Ascending aorta (tissue), 2 donors: ENCODE measurements around the gene FAM163A. TPM values are rescaled to one million over a fixed set of nuclear protein-coding genes. Genes with fewer than 3 reads are reported as not detected.

ENCODE experiments used
- DNase-seq, 2 donors: peaks; one replicate each; pipeline ENCODE4 v3.0.0-alpha.2; 2019; ENCODE audit warnings: low spot score in 2 of 2
- H3K27ac ChIP-seq, 2 donors: fragments of 200-600 bp; sonication (generic); one replicate each; pipeline ENCODE4 v1.5.1; 2016 to 2017; ENCODE audit warnings: mild to moderate bottlenecking in 1 of 2
- H3K27me3 ChIP-seq: fragments of 200-600 bp; sonication (generic); one replicate; pipeline ENCODE4 v1.5.1; 2017
- H3K36me3 ChIP-seq, 2 donors: fragments of 200-600 bp; sonication (generic); one replicate each; pipeline ENCODE4 v1.5.1; 2016
- H3K4me1 ChIP-seq, 2 donors: fragments of 200-600 bp; sonication (generic); one replicate each; pipeline ENCODE4 v1.5.1; 2016 to 2017; ENCODE audit warnings: mild to moderate bottlenecking in 1 of 2
- H3K4me3 ChIP-seq, 2 donors: fragments of 200-600 bp; sonication (generic); one replicate each; pipeline ENCODE4 v1.5.1; 2016 to 2017; ENCODE audit warnings: mild to moderate bottlenecking in 1 of 2
- H3K9me3 ChIP-seq, 2 donors: fragments of 200-600 bp; sonication (generic); one replicate each; pipeline ENCODE4 v1.5.1; 2016
- intact Hi-C: fragments of 100-400 bp; cut with DNase I; formaldehyde crosslinking; loops from one replicate; pipeline ENCODE4 v1.15.1; 2023
- total RNA-seq: library from RNA; depleted of rRNA; stranded (reverse); fragments of >200 nt; gene quantifications from one replicate; pipeline ENCODE4 v1.1.0, GENCODE V29; 2016
- TF ChIP-seq, protein P1 (sequence below), 3 experiments: fragments of 200-600 bp in 2 of 3; fragments of 450-650 bp in 1 of 3; sonication (generic) in 2 of 3; IDR thresholded peaks; one replicate each; pipeline ENCODE4 v1.5.1; 2016 to 2019; ENCODE audit warnings: antibody characterized with exemption in 3 of 3, mild to moderate bottlenecking in 1 of 3, moderate library complexity in 1 of 3

The FAM163A gene
- total RNA-seq, 1 donor from 2014 or later: not detected

DNA sequence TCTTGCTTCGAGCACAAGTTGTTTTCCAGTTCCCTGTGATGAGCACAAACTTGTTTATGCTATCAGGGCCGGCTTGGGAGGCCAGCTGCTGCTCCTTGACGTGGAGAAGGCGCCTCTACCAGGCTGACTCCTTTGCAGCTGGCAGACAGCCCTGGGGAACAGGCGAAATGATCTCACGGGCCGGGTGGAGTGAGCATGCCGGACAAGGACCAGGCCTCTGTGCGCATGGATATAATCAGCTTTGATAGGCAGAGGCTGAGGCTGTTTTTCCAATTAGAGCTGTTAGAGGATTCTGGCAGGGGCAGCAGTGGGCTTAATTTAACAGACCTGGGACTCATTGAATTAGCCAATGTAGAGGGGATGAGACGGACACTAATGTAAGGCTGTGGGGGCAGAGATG, 38.9 kb downstream of the FAM163A start:
- Histone ChIP-seq H3K9me3 (no peaks in the 10 kb centered on the region), H3K27ac (no peak overlapping the region), H3K27me3 (no peaks in the 10 kb centered on the region), H3K4me3 (no peak overlapping the region), H3K36me3 (no peaks in the 10 kb centered on the region), H3K4me1 (no peaks in the 10 kb centered on the region)
- intact Hi-C loops: no loop called here
- DNase-seq: no peak
- TF ChIP-seq, protein P1, sequence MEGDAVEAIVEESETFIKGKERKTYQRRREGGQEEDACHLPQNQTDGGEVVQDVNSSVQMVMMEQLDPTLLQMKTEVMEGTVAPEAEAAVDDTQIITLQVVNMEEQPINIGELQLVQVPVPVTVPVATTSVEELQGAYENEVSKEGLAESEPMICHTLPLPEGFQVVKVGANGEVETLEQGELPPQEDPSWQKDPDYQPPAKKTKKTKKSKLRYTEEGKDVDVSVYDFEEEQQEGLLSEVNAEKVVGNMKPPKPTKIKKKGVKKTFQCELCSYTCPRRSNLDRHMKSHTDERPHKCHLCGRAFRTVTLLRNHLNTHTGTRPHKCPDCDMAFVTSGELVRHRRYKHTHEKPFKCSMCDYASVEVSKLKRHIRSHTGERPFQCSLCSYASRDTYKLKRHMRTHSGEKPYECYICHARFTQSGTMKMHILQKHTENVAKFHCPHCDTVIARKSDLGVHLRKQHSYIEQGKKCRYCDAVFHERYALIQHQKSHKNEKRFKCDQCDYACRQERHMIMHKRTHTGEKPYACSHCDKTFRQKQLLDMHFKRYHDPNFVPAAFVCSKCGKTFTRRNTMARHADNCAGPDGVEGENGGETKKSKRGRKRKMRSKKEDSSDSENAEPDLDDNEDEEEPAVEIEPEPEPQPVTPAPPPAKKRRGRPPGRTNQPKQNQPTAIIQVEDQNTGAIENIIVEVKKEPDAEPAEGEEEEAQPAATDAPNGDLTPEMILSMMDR (IDR thresholded peaks at IDR 0.05): no peak

DNA sequence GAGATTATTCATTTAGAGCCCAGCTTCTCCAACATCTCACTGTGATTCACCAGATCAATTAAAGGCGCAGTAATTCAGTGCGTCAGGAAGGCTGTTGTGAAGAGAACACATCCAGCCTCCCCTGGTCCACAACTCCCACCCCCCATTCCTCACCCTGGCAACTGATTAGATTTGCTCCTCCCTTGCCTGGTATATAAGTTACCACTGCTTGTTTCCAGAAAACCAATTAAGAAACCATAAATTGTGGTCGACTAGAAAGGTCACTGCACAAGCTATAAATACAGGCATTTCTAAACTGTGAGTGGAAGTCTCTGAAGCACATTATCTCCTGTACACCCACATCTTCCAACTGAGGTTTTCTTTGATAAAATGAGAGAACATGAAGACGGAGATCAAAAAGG, 41.9 kb downstream of the FAM163A start:
- H3K27ac ChIP-seq: no peak overlapping the region
- H3K27me3 ChIP-seq: no peaks in the 10 kb centered on the region
- TF ChIP-seq, protein P1 (IDR thresholded peaks at IDR 0.05): no peak
- H3K36me3 ChIP-seq: no peaks in the 10 kb centered on the region
- no peaks in the 10 kb centered on the region for H3K4me1 ChIP-seq
- no peak for DNase-seq
- no peaks in the 10 kb centered on the region for H3K9me3 ChIP-seq
- H3K4me3 ChIP-seq: no peak overlapping the region
- intact Hi-C loops: no loop called here

DNA sequence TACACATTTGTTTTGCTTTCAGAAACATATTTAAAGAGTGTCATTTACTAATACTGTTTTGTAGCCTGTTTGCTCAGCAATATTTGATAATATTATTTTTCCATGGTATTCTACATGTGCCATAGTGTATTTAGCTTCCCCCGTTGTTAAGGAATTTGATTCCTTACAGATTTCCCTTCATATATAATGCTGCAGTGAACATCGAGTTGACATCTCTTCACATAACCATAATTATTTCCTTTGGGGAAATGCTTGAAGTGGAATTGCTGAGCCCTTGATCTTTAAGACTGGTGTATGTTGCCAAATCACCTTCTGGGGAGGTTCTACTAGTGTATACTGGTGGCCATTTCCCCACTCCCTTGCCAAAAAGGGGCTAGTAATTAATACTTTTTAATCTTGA, 42.6 kb downstream of the FAM163A start:
- TF ChIP-seq, protein P1 (IDR thresholded peaks at IDR 0.05): no peak
- no peak overlapping the region for H3K27ac ChIP-seq

DNA sequence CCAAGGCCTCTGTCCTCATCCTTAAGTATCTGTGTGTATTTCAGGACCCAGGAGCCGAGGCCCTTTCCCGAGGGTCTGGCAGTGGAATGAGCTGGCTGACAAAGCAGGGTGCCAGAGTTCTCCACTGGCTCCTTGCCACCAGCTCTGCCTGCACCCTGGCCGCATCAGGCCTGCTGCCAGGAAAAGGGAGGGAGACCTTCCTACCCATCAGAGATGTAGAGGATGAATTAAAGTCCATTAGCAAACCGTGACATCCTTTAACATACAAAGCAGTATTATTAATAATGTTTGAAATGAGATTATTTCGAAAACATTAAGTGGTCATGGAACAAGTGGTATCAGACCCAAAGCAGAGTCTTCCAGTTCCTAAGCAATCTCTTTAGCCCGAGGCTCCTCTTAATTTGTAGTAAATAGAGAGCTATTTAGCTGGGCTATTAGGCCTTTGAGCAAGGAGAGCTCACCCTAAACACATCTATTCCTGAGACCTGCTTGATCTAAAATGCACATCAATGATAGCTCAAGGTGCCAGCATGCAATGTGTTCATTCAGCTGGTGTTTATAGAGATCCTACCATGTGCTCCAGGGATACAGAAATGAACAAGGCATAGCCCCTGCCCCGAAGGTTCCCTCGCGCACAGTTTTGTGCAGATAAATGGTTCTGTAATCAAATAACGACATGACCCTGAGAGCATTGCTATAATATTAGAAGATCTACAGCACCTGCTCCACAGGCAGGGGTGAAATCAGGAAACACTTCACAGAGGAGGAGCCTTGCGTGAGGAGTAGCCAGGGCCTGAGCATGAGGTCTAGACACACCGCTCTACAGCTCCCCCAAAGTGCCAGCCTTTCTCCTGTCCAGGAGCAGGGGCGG, 44.0 kb downstream of the FAM163A start:
- TF ChIP-seq, protein P1 (IDR thresholded peaks at IDR 0.05): no peak
- DNase-seq: no peak
- no peaks in the 10 kb centered on the region for H3K9me3 ChIP-seq
- intact Hi-C loops: no loop called here
- H3K27ac ChIP-seq: no peak overlapping the region
- H3K36me3 ChIP-seq: no peaks in the 10 kb centered on the region
- no peaks in the 10 kb centered on the region for H3K4me1 ChIP-seq
- H3K4me3 ChIP-seq: no peak overlapping the region
- H3K27me3 ChIP-seq: no peaks in the 10 kb centered on the region

More for the DNA sequence above, 42.6 kb downstream of the FAM163A start:
- Histone ChIP-seq H3K36me3 (no peaks in the 10 kb centered on the region), H3K4me1 (no peaks in the 10 kb centered on the region), H3K9me3 (no peaks in the 10 kb centered on the region), H3K4me3 (no peak overlapping the region), H3K27me3 (no peaks in the 10 kb centered on the region)
- DNase-seq: no peak
- intact Hi-C loops: no loop called here

DNA sequence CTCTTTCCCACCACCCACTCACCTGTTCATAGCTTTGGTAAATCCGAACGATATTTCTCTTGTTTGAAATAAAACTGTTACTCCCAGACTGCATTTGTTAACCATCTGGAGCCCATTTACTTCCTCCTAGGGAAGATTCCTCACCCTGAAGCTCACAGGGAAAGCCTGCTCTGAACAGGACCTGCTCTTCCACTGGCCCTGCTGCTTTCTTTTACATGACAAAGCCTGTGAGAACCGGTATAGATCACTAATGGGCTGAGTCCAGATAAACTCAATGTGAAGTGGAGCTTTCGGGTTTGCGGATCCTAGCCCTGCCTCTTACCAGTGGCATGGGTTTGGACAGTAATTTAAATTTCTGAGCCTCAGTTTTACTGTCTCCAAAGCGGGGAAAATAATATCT, 45.2 kb downstream of the FAM163A start:
- Histone ChIP-seq H3K36me3 (no peaks in the 10 kb centered on the region), H3K9me3 (no peaks in the 10 kb centered on the region), H3K4me1 (no peaks in the 10 kb centered on the region), H3K27me3 (no peaks in the 10 kb centered on the region), H3K4me3 (no peak overlapping the region), H3K27ac (no peak overlapping the region)
- intact Hi-C loops: no loop called here
- DNase-seq: no peak
- TF ChIP-seq, protein P1 (IDR thresholded peaks at IDR 0.05): no peak
